Mucosa of gallbladder (tissue), 1 donor: ENCODE data around the gene AWAT2. TPM values are rescaled to one million over a fixed set of nuclear protein-coding genes. Genes with fewer than 3 reads are reported as not detected.
"Not testable (repeated sequence)": the region's sequence is repeated elsewhere in the genome, so short reads cannot be mapped to it uniquely, and the experiment has no call there.

Experiments used
- DNase-seq: peaks from one replicate; pipeline ENCODE4 v3.0.0-alpha.2; 2020; ENCODE audit warnings: low spot score
- total RNA-seq: library from RNA; stranded (reverse); gene quantifications from one replicate; pipeline ENCODE4 v1.2.1, GENCODE V29; 2021
- donor health status: DM: no; HTN: no; CAD: no.

The AWAT2 gene
- total RNA-seq, 1 donor from 2014 or later, result not detected

- DNase-seq, result no peak
Observed at GRCh38 chrX:70001269-70001668, 48.5 kb downstream of the AWAT2 start.

- not testable (repeated sequence) for DNase-seq
Observed at GRCh38 chrX:69998299-69998698, 51.4 kb downstream of the AWAT2 start.

GRCh38 chrX:69996113-69996468, 53.6 kb downstream of the AWAT2 start:
- no peak for DNase-seq

GRCh38 chrX:69995362-69996112, 54.2 kb downstream of the AWAT2 start:
- no peak for DNase-seq

GRCh38 chrX:69993494-69993893, 56.2 kb downstream of the AWAT2 start:
- DNase-seq, result no peak

GRCh38 chrX:69991685-69992084, 58.1 kb downstream of the AWAT2 start:
- DNase-seq, result no peak

Other genes with a start within 250 kb of the AWAT2 start
- not detected for gene OTUD6A, start 12.5 kb upstream of the AWAT2 start, total RNA-seq
- gene IGBP1, start 83.5 kb upstream of the AWAT2 start, total RNA-seq, result 61.9 TPM
- not detected for gene DGAT2L6, start 127.5 kb upstream of the AWAT2 start, total RNA-seq
- not detected for gene AWAT1, start 184.7 kb upstream of the AWAT2 start, total RNA-seq
- not detected for gene P2RY4, start 210.3 kb upstream of the AWAT2 start, total RNA-seq
- gene ARR3, start 218.4 kb upstream of the AWAT2 start, total RNA-seq, result not detected
- gene RAB41, start 232.2 kb upstream of the AWAT2 start, total RNA-seq, result not detected
- 38.9 TPM for gene PDZD11, start 240.0 kb upstream of the AWAT2 start, total RNA-seq
- gene KIF4A, start 240.2 kb upstream of the AWAT2 start, total RNA-seq, result 0.92 TPM